ENCODE results near the gene ZNF207.

DNA sequence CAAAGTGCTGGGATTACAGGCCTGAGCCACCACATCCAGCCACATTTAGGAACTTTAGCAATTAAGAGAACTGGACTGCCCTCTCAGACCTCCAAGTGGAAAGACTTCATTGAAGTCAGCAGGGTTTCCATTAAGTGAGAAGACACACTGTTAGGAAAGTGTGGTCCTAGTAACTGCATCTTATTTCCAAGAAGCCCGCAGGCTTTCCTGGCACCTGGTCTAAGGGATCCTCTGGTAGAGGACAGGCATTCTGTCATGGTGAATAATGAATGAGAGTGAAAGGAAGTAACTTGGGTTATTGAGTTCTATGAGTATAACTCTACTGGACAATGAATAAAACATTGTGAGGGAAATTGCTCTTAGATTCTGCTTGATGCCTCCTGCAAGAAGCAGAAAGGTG, 22.0 kb upstream of the ZNF207 start:
- TF ChIP-seq CC2D1A (IDR thresholded peaks at IDR 0.05) (no peak), ZBTB40 (IDR thresholded peaks at IDR 0.05) (no peak), ZBTB40 (CRISPR knock-in tag; IDR thresholded peaks at IDR 0.05) (no peak), POLR2AphosphoS2 (IDR thresholded peaks at IDR 0.05; ENCODE audit: low read length) (no peak), MEIS2 (IDR thresholded peaks at IDR 0.05; ENCODE audit: partially characterized antibody) (no peak), ATF6 (CRISPR knock-in tag; IDR thresholded peaks at IDR 0.05) (no peak)
- TF ChIP-seq, protein P1, sequence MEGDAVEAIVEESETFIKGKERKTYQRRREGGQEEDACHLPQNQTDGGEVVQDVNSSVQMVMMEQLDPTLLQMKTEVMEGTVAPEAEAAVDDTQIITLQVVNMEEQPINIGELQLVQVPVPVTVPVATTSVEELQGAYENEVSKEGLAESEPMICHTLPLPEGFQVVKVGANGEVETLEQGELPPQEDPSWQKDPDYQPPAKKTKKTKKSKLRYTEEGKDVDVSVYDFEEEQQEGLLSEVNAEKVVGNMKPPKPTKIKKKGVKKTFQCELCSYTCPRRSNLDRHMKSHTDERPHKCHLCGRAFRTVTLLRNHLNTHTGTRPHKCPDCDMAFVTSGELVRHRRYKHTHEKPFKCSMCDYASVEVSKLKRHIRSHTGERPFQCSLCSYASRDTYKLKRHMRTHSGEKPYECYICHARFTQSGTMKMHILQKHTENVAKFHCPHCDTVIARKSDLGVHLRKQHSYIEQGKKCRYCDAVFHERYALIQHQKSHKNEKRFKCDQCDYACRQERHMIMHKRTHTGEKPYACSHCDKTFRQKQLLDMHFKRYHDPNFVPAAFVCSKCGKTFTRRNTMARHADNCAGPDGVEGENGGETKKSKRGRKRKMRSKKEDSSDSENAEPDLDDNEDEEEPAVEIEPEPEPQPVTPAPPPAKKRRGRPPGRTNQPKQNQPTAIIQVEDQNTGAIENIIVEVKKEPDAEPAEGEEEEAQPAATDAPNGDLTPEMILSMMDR (IDR thresholded peaks at IDR 0.05 in 2 of 3, conservative IDR thresholded peaks at IDR 0.05 in 1 of 3; ENCODE audit: insufficient read depth in 2 of 3, low read depth in 1 of 3, low read length in 3 of 3): no peak
